Measurements from ENCODE around the gene PSPC1. TPM values are rescaled to one million over a fixed set of nuclear protein-coding genes. Genes with fewer than 3 reads are reported as not detected.
"Not testable (repeated sequence)": the region's sequence is repeated elsewhere in the genome, so short reads cannot be mapped to it uniquely, and the experiment has no call there.

Gene PSPC1
- 104 TPM for total RNA-seq

GRCh38 chr13:19782727-19783682, at the start of gene PSPC1:
Gene PSPC1 (minus strand): TSS chr13:19782945. CDS start chr13:19782757, 188 bp downstream.
- H3K4me3 ChIP-seq (ENCODE audit: low read length) = peak within 1 kb of the TSS; percentile 99
- H3K9me3 ChIP-seq (ENCODE audit: low read depth, low read length); H3K4me1 ChIP-seq (ENCODE audit: insufficient read depth, low read length); H3K27me3 ChIP-seq (ENCODE audit: insufficient read depth, low read length): not testable (repeated sequence)

DNA sequence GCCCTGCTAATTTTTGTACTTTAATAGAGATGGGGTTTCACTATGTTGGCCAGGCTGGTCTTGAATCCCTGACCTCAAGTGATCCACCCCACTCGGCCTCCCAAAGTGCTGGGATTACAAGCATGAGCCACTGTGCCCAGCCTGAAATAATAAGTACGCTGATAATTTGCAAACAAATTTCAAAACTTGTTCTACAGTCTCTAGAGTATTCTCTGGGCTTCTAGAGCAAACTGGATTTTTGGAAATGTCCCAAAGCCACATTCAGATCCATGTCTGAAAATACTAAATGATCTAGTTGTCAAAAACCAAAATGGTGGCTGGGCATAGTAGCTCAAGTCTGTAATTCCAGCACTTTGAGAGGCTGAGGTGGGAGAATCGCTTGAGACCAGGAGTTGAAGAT, 39.9 kb upstream of the PSPC1 start:
- no peaks in the 10 kb centered on the region for H3K4me1 ChIP-seq (ENCODE audit: insufficient read depth, low read length)
- H3K27me3 ChIP-seq (ENCODE audit: insufficient read depth, low read length) = no peaks in the 10 kb centered on the region
- H3K9me3 ChIP-seq (ENCODE audit: low read depth, low read length) = no peaks in the 10 kb centered on the region
- no peak overlapping the region for H3K4me3 ChIP-seq (ENCODE audit: low read length)

DNA sequence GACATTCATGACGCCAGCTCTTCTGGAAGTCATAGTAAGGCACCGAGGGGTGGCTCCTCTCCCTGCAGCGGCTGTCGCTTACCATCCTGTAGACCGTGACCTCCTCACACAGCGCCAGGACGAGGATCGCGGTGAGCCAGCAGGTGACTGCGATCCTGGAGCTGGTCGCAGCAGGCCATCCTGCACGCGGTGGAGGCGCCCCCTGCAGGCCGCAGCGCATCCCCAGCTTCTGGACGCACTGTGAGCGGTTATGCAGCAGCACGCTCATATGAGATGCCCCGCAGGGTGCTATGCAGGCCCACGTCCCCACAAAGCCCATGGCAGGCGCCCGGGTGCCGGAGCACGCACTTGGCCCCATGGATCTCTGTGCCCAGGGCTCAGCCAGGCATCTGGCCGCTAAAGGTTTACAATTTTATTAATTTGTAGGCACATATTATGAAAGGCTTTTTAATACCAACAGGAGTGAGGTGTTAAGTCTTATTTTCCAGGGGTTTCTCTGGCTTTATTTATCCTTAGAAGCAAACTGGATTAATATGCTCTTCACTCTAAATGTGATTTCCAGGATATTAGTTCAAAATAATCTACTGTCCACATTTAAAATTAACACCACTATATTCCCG, 35.6 kb upstream of the PSPC1 start:
- Histone ChIP-seq H3K4me1 (ENCODE audit: insufficient read depth, low read length) (no peaks in the 10 kb centered on the region), H3K27me3 (ENCODE audit: insufficient read depth, low read length) (no peaks in the 10 kb centered on the region), H3K9me3 (ENCODE audit: low read depth, low read length) (no peaks in the 10 kb centered on the region), H3K4me3 (ENCODE audit: low read length) (no peak overlapping the region)

DNA sequence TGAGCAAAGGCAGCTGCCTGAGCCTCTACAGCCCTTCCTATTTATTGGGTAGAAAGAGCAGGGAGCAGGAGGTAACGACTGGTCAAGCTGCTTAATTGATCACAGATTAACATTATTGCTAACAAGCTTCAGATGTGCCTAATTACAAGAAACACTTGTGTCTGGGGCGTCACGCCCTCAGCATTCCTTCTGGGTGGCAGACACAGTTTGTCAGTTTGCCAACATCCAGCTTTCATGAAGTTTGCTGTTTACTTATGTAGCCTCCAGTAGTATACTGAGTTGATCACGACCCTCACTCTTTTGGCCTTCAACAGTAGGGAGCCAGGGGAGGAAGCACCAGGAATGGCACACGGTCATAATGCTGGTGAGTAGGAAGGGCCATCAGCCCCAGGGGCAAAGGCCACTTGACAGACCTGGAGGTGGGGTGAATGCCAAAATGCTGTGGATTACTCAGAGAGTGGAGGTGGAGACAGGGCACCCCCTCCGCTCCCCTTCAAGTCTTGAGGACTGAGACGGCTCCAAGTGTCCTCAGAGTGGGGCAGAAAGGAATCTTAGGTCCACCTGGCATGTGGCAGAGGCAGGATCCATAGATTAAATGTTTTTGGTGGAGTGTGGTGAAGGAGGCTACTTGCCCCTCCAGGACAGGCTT, 34.9 kb upstream of the PSPC1 start:
- no peak overlapping the region for H3K4me3 ChIP-seq (ENCODE audit: low read length)
- no peaks in the 10 kb centered on the region for H3K27me3 ChIP-seq (ENCODE audit: insufficient read depth, low read length)
- H3K4me1 ChIP-seq (ENCODE audit: insufficient read depth, low read length) = no peaks in the 10 kb centered on the region
- no peaks in the 10 kb centered on the region for H3K9me3 ChIP-seq (ENCODE audit: low read depth, low read length)

GRCh38 chr13:19817106-19817505, 34.4 kb upstream of the PSPC1 start:
- no peaks in the 10 kb centered on the region for H3K27me3 ChIP-seq (ENCODE audit: insufficient read depth, low read length)
- H3K4me3 ChIP-seq (ENCODE audit: low read length) = no peak overlapping the region
- no peaks in the 10 kb centered on the region for H3K4me1 ChIP-seq (ENCODE audit: insufficient read depth, low read length)
- no peaks in the 10 kb centered on the region for H3K9me3 ChIP-seq (ENCODE audit: low read depth, low read length)

DNA sequence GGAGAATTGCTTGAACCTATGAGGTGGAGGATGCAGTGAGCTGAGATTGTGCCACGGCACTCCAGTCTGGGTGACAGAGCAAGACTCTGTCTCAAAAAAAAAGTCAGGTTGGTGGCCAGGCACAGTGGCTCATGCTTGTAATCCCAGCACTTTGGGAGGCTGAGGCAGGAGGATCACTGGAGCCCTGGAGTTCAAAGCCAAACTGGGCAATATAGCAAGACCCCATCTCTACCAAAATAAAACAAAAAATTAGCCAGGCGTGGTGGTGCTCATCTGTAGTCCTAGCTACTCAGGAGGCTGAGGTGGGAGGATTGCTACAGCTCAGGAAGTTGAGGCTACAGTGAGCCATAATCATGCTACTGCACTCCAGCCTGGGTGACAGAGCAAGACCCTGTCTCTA, 33.1 kb upstream of the PSPC1 start:
- H3K4me3 ChIP-seq (ENCODE audit: low read length); H3K4me1 ChIP-seq (ENCODE audit: insufficient read depth, low read length); H3K9me3 ChIP-seq (ENCODE audit: low read depth, low read length); H3K27me3 ChIP-seq (ENCODE audit: insufficient read depth, low read length): not testable (repeated sequence)

- H3K27me3 ChIP-seq (ENCODE audit: insufficient read depth, low read length) = no peaks in the 10 kb centered on the region
- no peak overlapping the region for H3K4me3 ChIP-seq (ENCODE audit: low read length)
- H3K9me3 ChIP-seq (ENCODE audit: low read depth, low read length) = no peaks in the 10 kb centered on the region
- H3K4me1 ChIP-seq (ENCODE audit: insufficient read depth, low read length) = no peaks in the 10 kb centered on the region
These were observed 28.5 kb upstream of the PSPC1 start for GRCh38 chr13:19810996-19811881.

DNA sequence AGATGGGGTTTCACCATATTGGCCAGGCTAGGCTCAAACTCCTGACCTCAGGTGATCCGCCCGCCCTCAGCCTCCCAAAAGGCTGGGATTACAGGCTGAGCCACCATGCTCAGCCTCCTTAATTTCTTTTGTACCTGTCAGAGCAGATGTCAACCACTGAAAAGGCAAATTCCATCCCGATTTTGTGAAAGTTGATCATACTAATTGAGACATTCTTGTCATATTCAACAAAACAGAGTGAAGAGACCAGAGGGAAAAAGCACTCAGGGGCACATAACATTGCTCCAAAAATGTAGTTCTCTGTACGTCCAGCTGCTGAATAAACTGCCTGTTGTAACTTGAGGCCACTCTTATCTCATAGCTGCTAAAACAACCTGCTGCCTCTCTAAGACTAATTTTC, 27.4 kb upstream of the PSPC1 start:
- H3K27me3 ChIP-seq (ENCODE audit: insufficient read depth, low read length) = no peaks in the 10 kb centered on the region

GRCh38 chr13:19805765-19806164, 23.0 kb upstream of the PSPC1 start:
- no peaks in the 10 kb centered on the region for H3K27me3 ChIP-seq (ENCODE audit: insufficient read depth, low read length)
- no peaks in the 10 kb centered on the region for H3K4me1 ChIP-seq (ENCODE audit: insufficient read depth, low read length)
- H3K4me3 ChIP-seq (ENCODE audit: low read length) = no peak overlapping the region
- H3K9me3 ChIP-seq (ENCODE audit: low read depth, low read length) = no peaks in the 10 kb centered on the region

More for the DNA sequence above, 27.4 kb upstream of the PSPC1 start:
- no peaks in the 10 kb centered on the region for H3K4me1 ChIP-seq (ENCODE audit: insufficient read depth, low read length)
- no peak overlapping the region for H3K4me3 ChIP-seq (ENCODE audit: low read length)
- H3K9me3 ChIP-seq (ENCODE audit: low read depth, low read length) = no peaks in the 10 kb centered on the region

DNA sequence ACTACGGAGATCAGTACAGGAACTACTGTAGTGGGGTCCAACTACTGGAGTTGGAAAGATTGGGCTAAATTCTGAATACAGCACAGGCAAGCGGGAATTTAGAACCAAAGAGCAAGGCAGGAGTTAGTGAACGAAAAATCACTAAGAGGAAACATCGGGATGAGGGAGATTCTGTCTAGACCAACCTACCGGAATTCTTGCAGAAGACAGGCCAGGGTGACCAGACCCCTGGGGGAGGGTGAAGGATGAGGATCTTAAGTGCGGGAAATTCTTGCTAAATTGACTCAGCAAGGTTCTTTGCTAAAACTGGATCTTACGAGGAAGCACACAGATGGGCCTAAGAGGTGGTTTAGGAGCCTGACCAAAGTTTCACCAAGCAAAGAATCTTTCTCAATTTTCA, 13.2 kb upstream of the PSPC1 start:
- Histone ChIP-seq H3K4me3 (ENCODE audit: low read length) (no peak overlapping the region), H3K27me3 (ENCODE audit: insufficient read depth, low read length) (no peaks in the 10 kb centered on the region), H3K9me3 (ENCODE audit: low read depth, low read length) (no peaks in the 10 kb centered on the region), H3K4me1 (ENCODE audit: insufficient read depth, low read length) (peaks cover 28% of the 10 kb centered on the region)

DNA sequence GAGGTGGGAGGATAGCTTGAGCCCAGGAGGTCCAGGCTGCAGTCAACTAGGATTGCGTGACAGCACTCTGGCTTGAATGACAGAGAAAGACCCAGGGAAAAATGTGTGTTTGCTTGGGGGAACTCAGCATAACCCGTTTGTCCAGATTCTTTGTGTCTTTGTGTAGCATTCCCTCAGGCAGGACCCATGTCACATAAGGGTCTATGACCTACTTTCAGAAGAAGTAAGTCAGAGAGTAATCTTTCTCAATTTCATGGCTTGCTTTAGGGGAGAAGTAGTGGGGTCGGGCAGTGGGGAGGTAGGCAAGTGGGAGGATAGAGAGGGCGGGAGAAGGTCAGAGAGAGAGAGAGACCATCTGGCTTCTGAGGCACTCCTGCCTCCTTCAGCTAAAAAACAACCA, 11.9 kb upstream of the PSPC1 start:
- Histone ChIP-seq H3K27me3 (ENCODE audit: insufficient read depth, low read length) (no peaks in the 10 kb centered on the region), H3K4me1 (ENCODE audit: insufficient read depth, low read length) (peaks cover 33% of the 10 kb centered on the region), H3K4me3 (ENCODE audit: low read length) (no peak overlapping the region), H3K9me3 (ENCODE audit: low read depth, low read length) (no peaks in the 10 kb centered on the region)

DNA sequence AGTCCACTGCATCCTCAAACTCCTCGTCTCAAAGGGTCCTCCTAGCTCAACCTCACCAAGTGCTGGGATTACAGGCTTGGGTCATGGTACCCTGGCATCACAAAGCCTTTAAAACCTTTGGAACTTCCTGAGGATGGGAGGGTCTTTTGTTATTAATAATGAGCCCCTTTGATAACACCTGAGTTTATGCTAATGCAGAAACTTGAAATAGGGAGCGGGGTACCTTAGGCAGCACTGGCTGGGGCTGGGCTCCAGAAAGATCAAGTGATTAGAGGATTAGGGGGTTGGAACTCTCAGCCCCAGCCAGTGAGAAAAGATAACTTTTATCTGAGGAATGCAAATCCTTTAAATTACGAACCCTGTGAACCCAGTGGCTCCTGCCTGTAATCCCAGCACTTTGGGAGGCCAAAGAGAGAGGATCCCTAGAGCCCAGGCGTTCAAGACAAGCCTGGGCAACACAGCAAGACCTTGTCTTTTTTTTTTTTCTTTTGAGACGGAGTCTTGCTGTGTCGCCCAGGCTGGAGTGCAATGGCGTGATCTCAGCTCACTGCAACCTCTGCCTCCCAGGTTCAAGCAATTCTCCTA, 9.3 kb upstream of the PSPC1 start:
- no peak overlapping the region for H3K4me3 ChIP-seq (ENCODE audit: low read length)
- no peaks in the 10 kb centered on the region for H3K27me3 ChIP-seq (ENCODE audit: insufficient read depth, low read length)
- no peaks in the 10 kb centered on the region for H3K9me3 ChIP-seq (ENCODE audit: low read depth, low read length)
- H3K4me1 ChIP-seq (ENCODE audit: insufficient read depth, low read length) = peaks cover 33% of the 10 kb centered on the region

DNA sequence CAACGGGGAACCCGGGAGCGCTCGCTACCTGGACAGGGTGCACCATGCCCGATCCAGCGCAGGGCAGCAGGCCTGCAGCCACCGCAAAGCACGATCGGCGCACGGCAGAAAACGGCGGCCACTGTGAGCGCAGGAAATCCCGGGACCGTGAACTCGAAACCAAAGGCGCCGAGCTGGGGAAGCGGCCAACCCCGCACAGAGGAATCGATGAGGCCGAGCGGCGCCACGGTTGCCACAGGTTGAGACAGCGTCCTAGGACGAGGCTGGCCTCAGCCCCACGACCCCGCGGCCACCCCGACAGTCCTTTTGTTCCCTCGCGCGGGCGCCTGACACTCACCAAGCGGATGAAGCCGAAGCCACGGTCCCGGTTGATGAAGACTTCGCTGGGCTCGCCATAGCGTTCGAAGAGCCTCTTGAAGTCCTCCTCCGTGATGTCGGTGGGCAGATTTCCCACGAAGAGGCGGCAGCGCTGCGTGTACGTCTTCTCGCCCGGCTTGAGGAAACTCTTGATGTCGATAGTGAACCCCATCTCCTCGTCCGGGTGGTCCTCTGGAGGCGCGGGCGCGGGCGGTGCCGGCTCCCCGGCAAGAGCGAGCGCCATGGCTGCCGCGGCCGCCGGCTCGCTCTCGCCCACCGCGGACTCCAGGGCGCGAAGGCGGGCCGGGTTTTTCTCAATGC, 557 bp downstream of the PSPC1 start:
- no peaks in the 10 kb centered on the region for H3K9me3 ChIP-seq (ENCODE audit: low read depth, low read length)
- H3K4me1 ChIP-seq (ENCODE audit: insufficient read depth, low read length) = peaks cover 9% of the 10 kb centered on the region
- H3K27me3 ChIP-seq (ENCODE audit: insufficient read depth, low read length) = no peaks in the 10 kb centered on the region
- peak overlapping the region; percentile 99 for H3K4me3 ChIP-seq (ENCODE audit: low read length)

DNA sequence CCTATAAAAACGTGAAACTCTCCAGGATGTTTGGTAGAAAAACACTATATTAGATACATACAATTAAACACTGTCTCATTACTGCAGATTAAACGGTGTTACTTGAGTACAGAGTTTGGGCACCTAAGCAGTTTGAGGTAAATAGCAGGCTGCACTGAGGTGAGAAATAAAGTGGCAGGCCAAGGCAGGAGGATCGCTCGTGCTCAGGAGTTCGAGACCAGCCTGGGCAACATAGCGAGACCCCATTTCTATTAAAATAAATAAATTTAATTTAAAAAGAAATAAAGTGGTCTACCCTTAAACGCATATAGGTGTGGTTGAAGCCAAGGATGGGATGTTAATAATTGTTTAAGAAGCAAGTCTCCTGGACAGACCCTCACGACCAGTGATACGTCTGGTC, 1.2 kb downstream of the PSPC1 start:
- Histone ChIP-seq H3K4me1 (ENCODE audit: insufficient read depth, low read length) (peaks cover 9% of the 10 kb centered on the region), H3K9me3 (ENCODE audit: low read depth, low read length) (no peaks in the 10 kb centered on the region), H3K27me3 (ENCODE audit: insufficient read depth, low read length) (no peaks in the 10 kb centered on the region), H3K4me3 (ENCODE audit: low read length) (peak overlapping the region; percentile 99)

Data from mononuclear cell (primary cell).